NCI-H1436 (cell line): ENCODE data around the gene EEF1G.
A peak's percentile ranks its signal among the peaks of the same experiment; 100 is the strongest.
"Not testable (repeated sequence)": the region's sequence is repeated elsewhere in the genome, so short reads cannot be mapped to it uniquely, and the experiment has no call there.

Experiments
- DNase-seq: peaks from one replicate; lab custom pipeline; 2025; lab: John Stamatoyannopoulos, UW

EEF1G gene, protein sequence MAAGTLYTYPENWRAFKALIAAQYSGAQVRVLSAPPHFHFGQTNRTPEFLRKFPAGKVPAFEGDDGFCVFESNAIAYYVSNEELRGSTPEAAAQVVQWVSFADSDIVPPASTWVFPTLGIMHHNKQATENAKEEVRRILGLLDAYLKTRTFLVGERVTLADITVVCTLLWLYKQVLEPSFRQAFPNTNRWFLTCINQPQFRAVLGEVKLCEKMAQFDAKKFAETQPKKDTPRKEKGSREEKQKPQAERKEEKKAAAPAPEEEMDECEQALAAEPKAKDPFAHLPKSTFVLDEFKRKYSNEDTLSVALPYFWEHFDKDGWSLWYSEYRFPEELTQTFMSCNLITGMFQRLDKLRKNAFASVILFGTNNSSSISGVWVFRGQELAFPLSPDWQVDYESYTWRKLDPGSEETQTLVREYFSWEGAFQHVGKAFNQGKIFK

GRCh38 chr11:62573592-62574362, at the start of gene EEF1G:
TSS of gene EEF1G (minus strand) at chr11:62573891. CDS start at chr11:62573842, 49 bp downstream.
- DNase-seq: peak; percentile 99

GRCh38 chr11:62622476-62623089, 48.9 kb upstream of the EEF1G start:
- no peak for DNase-seq

GRCh38 chr11:62621567-62622470, 48.1 kb upstream of the EEF1G start, which contains the start of gene B3GAT3:
TSS of gene B3GAT3 (minus strand) at chr11:62621986. CDS start at chr11:62621947, 39 bp downstream.
- DNase-seq: peak; percentile 97

DNA sequence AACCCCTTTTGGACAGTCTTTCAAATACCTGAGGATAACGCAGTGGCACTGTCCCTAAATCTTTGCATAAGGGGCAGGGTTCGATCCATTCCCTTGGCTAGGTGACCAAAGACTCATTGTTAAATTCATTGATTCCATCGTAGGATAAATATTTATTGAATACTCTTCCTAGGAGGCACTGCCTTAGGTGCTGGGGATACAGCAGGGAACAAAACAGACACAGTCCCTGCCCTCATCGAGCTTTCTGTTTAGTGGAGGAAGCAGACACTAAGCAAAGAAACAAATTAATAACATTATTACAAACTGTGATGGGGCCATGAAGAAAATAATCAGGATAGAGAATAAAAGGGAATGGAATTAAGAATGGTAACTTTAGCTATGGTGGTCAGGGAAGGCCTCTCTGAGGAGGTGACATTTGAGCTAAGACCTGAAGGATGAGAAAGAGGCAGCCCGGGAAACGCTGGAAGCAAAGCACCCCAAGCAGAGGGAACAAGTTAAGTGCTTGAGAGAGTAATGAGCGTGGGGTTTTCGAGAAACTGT, 47.4 kb upstream of the EEF1G start:
- DNase-seq: no peak

- DNase-seq: not testable (repeated sequence)
These were observed 43.3 kb upstream of the EEF1G start for GRCh38 chr11:62616957-62617356.

GRCh38 chr11:62615521-62615920, 41.8 kb upstream of the EEF1G start:
- no peak for DNase-seq

DNA sequence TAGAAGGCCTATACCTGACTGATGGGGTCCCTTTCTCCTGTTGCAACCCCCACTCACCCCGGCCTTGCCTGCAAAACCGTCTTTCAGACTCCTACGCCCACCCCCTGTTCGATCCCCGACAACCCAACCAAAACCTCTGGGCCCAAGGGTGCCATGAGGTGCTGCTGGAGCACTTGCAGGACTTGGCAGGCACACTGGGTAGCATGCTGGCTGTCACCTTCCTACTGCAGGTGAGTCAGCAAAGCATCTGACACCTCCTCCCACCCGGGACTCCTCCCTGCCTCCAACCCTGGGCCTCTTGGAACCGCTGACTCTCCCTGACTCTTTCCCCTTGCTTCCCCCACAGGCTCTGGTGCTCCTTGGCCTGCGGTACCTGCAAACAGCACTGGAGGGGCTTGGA, 40.6 kb upstream of the EEF1G start:
- no peak for DNase-seq

- DNase-seq: no peak
These were observed 39.6 kb upstream of the EEF1G start for GRCh38 chr11:62613291-62613778.

DNA sequence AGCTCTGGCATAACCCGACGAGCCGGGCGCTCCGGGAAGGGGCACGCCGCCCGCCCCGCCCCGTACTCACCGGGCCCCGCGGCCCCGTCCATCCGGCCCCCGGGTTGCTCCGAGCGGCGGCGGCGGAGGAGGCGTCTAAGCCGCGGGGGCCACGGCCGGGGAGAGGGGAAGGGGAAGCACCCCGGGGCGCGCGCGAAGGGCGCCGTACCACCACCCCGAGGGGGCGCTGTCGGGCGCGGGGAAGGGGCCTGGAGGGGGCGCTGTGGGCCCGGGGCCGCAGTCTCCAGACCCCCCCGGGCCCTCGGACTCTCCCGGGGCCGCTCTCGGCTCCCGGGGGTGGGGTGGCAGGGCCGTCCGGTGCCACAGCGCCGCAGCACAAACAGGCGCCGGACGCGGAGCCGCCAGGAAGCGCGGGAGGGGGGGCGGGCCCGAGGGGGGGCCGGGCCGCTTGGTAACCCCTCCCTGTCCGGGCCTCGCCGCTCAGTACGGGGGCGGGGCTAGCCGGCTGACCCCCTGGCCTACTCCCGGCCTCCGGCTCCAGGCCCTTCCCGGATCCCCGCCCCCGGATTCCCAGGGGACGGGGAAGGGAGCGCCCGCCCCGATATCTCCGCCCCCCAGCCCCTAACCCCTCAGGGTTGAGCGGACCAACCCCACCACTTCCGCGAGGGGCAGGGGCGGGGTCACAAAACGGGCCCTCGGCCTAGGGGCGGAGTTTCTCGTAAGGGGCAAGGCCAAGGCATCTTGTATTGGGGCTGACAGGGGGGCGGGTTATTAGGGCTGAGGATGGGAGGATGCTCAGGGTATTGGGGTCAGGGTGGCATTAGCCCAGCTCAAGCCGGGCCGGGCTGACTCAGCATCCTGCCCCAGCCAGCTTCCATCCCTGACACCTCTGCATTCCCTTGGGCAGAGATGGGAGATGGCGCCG, 38.9 kb upstream of the EEF1G start, which contains the start of the genes EML3 and ROM1:
Gene EML3, minus strand, starts transcription at position 410 of the 925 bp plus-strand sequence. Its CDS starts 318 bp downstream, at position 92.
Gene ROM1, plus strand, starts transcription at position 892 of the 925 bp plus-strand sequence. Its CDS starts 25 bp downstream, at position 917.
- DNase-seq: peak; percentile 81

DNA sequence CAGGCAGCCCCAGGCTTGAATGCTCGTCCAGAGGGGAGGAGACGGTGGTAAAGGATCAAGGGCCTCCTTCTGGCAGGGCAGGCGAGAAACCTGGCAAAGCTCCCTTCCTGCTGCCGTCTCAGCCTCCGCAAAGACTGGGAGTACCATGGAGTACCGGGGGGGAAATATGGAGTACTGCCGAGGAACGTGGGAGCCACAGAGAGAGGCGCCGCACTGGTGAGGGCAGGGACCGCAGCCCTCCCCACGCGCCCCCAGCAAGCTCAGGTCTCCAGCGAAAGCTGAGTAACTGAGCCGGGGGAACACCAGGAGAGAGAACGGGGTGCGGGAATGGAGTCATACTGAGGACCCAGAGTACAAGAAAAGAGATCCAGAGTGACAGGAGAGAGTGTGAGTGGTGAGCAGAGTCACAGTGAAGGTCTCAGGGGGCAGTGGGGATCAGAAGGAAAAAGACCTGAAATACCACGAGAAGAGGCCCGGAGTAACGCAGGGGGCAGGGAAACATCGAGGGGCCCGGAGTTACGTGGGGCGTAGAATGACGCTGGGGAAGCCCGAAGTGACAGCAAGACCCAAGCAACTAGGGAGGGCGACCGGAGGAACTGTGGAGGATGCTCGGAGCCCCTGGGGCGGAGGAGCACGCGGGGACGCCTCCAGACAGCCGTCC, 38.1 kb upstream of the EEF1G start:
- DNase-seq: no peak

GRCh38 chr11:62610814-62611704, 37.4 kb upstream of the EEF1G start:
- no peak for DNase-seq

DNA sequence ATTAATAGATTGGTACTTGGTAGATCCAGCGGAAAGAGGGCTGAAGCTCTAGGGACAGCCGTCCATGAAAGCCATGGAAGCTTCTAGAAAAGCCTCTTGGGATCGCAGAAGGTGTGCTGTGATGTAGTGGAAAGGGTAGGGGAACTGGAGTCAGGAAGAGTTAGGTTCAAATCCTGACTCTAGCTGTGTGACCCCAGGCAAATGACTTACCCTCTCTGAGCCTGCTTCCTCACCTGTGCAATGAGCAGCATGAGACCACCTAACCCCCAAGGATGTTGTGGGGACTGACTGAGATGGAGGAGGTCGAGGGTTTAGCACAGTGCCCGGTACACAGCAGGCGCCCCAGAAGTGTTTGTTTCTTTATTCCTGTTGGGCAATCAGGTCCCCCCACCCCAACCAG, 36.7 kb upstream of the EEF1G start:
- DNase-seq: no peak

- DNase-seq: no peak
These were observed 35.1 kb upstream of the EEF1G start for GRCh38 chr11:62608776-62609175.

DNA sequence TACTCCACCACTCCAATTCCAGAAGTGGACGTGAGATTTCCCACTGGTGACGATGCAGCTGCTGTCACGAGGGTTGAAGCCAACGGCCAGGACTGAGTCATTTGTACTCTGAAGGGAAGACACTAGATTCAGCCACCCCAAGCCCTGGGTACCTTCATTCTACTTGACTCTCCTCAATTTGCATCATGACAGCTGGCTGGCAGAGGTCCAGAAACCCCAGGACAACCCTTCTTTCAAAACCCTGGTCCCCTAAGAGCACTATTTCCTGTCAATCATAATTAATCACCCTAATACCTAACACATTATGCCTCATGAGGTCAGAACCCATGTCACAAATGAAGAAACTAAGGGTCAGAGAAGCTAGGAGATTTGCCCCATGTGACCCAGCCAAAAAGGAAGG, 34.0 kb upstream of the EEF1G start:
- DNase-seq: no peak

DNA sequence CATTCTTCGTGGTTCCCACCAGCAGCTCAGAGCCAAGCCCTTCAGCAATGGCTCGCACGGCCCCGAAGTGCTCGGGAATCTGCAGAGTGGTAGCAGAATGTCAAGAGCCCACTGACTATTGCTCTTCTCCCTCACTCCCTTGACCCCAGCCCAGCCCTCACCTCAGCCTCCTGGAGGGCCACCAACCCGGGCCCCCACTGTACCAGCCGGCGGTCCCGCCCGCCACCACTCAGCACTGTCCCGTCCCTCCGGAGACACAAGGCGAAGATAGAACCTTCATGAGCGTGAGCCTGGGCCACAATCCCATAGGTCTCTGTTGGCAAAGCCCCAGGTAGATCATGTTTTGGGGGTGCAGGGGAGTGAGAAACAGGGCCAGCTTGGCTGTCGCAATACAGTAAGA, 32.2 kb upstream of the EEF1G start:
- no peak for DNase-seq

DNA sequence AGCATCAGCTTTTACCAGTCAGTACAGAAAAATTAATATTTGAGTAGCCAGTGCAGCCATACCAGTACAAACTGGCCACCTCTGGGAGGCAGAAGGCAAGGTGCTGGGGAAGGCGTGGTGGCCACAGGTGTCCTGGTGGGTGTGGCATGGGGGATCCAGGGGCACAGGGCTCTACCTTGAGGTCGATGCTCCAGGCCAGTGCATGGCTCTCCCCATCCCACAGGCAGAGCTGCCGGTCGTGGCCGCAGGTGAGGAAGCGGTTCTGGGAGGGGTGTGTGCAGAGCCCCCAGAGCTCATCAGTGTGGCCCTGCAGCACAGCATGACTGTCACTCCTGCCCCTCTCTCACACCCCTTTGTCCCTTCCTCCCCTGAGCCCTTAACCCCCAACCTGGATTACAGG, 31.8 kb upstream of the EEF1G start:
- DNase-seq: no peak

- no peak for DNase-seq
These were observed 30.9 kb upstream of the EEF1G start for GRCh38 chr11:62604460-62605120.
